ENCODE results near the gene SULT4A1. TPM values are rescaled to one million over a fixed set of nuclear protein-coding genes. Genes with fewer than 3 reads are reported as not detected.

The SULT4A1 gene
- total and polyA plus RNA-seq, 10 of the 15 experiments (the other 5 are each of a cell fraction or from before 2014, with no cell fraction given) = not detected

DNA sequence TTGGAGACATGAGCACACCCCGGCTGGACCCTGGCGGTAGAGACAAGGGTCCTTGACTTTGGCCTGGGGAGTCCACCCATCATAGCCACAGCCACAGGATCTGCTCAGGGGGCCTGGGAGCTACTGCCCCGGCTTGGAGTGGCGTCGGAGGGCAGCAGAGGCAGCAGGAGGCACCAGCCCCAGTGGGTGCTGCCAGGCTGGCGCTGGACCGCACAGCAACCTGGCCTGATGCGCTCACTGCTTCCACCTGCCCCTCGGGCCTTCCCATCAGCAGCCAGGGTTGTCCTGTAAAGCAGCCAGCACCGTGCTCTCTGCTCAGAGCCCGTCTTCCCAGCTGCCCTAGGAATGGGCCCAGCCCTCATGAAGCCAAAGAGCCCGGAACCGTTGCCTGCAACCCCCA, 21.9 kb downstream of the SULT4A1 start (continued):
- TF ChIP-seq ASH2L (IDR thresholded peaks at IDR 0.05; ENCODE audit: borderline replicate concordance, low read depth) (no peak), FOXK2 (IDR thresholded peaks at IDR 0.05) (no peak), MEF2A (IDR thresholded peaks at IDR 0.05; ENCODE audit: insufficient read depth, low read depth, low read length) (no peak), ZNF24 (IDR thresholded peaks at IDR 0.05) (no peak), FOXM1 (IDR thresholded peaks at IDR 0.05; ENCODE audit: low read depth, low read length) (no peak), GATAD2B (conservative IDR thresholded peaks at IDR 0.05; ENCODE audit: low read depth) (no peak)
- TF ChIP-seq, protein P1, sequence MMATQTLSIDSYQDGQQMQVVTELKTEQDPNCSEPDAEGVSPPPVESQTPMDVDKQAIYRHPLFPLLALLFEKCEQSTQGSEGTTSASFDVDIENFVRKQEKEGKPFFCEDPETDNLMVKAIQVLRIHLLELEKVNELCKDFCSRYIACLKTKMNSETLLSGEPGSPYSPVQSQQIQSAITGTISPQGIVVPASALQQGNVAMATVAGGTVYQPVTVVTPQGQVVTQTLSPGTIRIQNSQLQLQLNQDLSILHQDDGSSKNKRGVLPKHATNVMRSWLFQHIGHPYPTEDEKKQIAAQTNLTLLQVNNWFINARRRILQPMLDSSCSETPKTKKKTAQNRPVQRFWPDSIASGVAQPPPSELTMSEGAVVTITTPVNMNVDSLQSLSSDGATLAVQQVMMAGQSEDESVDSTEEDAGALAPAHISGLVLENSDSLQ (IDR thresholded peaks at IDR 0.05) = no peak
- TF ChIP-seq, protein P2, sequence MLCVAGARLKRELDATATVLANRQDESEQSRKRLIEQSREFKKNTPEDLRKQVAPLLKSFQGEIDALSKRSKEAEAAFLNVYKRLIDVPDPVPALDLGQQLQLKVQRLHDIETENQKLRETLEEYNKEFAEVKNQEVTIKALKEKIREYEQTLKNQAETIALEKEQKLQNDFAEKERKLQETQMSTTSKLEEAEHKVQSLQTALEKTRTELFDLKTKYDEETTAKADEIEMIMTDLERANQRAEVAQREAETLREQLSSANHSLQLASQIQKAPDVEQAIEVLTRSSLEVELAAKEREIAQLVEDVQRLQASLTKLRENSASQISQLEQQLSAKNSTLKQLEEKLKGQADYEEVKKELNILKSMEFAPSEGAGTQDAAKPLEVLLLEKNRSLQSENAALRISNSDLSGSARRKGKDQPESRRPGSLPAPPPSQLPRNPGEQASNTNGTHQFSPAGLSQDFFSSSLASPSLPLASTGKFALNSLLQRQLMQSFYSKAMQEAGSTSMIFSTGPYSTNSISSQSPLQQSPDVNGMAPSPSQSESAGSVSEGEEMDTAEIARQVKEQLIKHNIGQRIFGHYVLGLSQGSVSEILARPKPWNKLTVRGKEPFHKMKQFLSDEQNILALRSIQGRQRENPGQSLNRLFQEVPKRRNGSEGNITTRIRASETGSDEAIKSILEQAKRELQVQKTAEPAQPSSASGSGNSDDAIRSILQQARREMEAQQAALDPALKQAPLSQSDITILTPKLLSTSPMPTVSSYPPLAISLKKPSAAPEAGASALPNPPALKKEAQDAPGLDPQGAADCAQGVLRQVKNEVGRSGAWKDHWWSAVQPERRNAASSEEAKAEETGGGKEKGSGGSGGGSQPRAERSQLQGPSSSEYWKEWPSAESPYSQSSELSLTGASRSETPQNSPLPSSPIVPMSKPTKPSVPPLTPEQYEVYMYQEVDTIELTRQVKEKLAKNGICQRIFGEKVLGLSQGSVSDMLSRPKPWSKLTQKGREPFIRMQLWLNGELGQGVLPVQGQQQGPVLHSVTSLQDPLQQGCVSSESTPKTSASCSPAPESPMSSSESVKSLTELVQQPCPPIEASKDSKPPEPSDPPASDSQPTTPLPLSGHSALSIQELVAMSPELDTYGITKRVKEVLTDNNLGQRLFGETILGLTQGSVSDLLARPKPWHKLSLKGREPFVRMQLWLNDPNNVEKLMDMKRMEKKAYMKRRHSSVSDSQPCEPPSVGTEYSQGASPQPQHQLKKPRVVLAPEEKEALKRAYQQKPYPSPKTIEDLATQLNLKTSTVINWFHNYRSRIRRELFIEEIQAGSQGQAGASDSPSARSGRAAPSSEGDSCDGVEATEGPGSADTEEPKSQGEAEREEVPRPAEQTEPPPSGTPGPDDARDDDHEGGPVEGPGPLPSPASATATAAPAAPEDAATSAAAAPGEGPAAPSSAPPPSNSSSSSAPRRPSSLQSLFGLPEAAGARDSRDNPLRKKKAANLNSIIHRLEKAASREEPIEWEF (IDR thresholded peaks at IDR 0.05; ENCODE audit: insufficient replicate concordance, low read depth, low read length) = no peak

Data from GM12878 (cell line).